ENCODE results near the gene KLHL35. TPM values are rescaled to one million over a fixed set of nuclear protein-coding genes. Genes with fewer than 3 reads are reported as not detected.
A peak's percentile ranks its signal among the peaks of the same experiment; 100 is the strongest.

The KLHL35 gene
- total RNA-seq: 0.68 TPM
- long read RNA-seq, partial matches to known transcripts: 0 of 2 reads
- long read RNA-seq, other reads (novel, unspliced or antisense): 0 of 2 reads

- DNase-seq (ENCODE audit: missing footprints) (no peak), ATAC-seq (no peak)
- intact Hi-C loops (cut with DNase I): no loop called here
Observed at GRCh38 chr11:75432911-75433321, at the start of gene KLHL35. Gene KLHL35, minus strand, starts transcription at chr11:75433203. Its CDS starts 2,574 bp downstream, at chr11:75430629.

GRCh38 chr11:75481922-75482606 is 49.1 kb upstream of the KLHL35 start:
- DNase-seq (ENCODE audit: missing footprints) (peak; percentile 55), ATAC-seq (no peak)
- intact Hi-C loops (cut with DNase I): no loop called here

GRCh38 chr11:75481223-75481921 is 48.4 kb upstream of the KLHL35 start:
- DNase-seq (ENCODE audit: missing footprints) (no peak), ATAC-seq (no peak)
- intact Hi-C loops (cut with DNase I): no loop called here

GRCh38 chr11:75480185-75481175 is 47.5 kb upstream of the KLHL35 start:
- no peak for DNase-seq (ENCODE audit: missing footprints)
- no peak for ATAC-seq
- intact Hi-C loops (cut with DNase I): no loop called here

DNA sequence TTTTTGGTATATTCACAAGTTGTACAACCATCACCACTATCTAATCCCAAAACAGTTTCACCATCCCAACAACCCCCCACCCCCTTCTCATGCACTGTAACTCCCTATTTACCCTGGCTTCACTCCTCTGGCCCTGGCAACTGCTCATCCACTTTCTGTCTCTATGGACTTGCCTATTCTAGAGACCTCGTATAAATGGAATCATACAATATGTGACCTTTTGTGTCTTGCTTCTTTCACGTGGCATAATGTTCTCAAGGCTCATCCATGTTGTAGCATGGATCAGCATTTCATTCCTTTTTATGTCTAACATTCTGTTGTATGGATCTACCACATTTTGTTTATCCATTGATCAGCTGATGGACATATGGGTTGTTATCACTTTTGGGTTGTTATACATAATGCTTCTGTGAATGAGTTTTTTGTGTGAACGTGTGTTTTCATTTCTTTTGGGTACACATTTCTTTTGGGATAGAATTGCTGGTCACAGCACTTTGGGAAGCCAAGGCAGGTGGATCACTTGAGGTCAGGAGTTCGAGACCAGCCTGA is 46.7 kb upstream of the KLHL35 start:
- no peak for ATAC-seq
- intact Hi-C loops (cut with DNase I): no loop called here
- DNase-seq (ENCODE audit: missing footprints): no peak

- DNase-seq (ENCODE audit: missing footprints) (no peak), ATAC-seq (no peak)
- intact Hi-C loops (cut with DNase I): no loop called here
Observed at GRCh38 chr11:75478783-75479596, 46.0 kb upstream of the KLHL35 start.

DNA sequence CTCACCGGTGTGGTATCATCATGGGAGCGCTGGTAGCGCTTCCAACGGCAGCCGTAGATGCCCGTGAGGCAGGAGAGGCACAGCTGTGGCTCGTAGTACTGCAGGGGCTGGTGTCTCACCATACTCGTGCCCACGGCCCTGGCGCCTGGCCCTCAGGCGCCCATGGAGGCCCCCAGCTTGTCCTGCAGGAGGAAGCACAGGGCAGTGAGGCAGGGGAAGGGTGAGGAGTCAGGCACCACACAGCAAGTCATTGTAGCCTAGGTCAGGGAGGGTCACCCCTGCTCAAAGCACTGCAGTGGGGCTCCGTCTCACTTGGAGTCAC is 44.6 kb upstream of the KLHL35 start:
- intact Hi-C loops (cut with DNase I): loop anchor here (1.0 kb wide), 1 partner anchor 48 kb away; the partner anchor contains the start of gene GDPD5
- DNase-seq (ENCODE audit: missing footprints) (no peak), ATAC-seq (no peak)

DNA sequence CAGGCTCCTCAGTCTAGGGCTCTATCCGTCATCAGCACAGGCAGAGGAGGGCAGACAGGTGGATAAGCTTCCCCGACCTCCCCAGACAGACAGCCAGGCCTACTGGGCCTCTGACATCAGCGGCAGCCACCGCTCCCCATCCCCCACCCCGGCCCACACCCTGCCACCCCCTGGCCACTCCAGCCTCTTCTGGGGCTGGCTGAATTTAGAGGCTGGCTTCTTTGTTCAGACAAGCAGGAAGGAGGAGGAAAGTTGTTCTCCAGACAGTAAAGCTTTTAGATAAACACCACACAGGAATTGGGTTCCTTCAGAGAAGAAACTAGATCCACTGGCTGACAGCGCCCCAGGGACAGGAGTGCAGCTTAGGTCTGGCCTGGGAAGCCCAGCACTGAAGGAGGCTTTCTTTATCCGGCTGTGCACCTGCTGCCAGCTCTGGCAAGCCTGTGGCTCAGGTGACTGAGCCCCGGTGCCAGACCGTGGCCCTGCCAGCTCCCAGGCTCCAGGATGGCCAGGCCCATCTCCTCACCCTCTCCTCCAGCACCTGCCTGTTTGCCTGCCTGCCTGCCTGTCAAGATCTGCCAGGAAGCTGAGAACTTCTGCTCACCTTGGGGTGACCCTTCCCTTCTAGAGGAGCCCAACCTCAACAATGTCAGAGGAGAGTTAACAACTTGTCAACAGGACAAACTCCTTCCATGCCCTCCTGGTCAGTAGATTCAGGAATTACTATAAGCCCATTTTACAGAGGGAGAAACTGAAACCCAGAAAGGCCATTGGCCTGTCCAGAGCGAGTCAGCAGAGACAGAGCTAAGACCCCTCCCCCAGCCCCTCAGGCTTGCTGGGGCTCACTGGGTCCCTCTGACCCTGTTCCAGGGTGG is 44.0 kb upstream of the KLHL35 start:
- ATAC-seq: peak; percentile 61
- no peak for DNase-seq (ENCODE audit: missing footprints)

GRCh38 chr11:75475767-75476650 is 43.0 kb upstream of the KLHL35 start:
- peak; percentile 57 for ATAC-seq
- intact Hi-C loops (cut with DNase I): no loop called here
- no peak for DNase-seq (ENCODE audit: missing footprints)

More for the DNA sequence above, 44.0 kb upstream of the KLHL35 start:
- intact Hi-C loops (cut with DNase I): loop anchor here (1.0 kb wide), 1 partner anchor 48 kb away; the partner anchor contains the start of gene GDPD5

GRCh38 chr11:75474878-75475766 is 42.1 kb upstream of the KLHL35 start:
- intact Hi-C loops (cut with DNase I): no loop called here
- ATAC-seq: peak; percentile 21
- DNase-seq (ENCODE audit: missing footprints): no peak

- ATAC-seq (no peak), DNase-seq (ENCODE audit: missing footprints) (no peak)
- intact Hi-C loops (cut with DNase I): no loop called here
Observed at GRCh38 chr11:75474240-75474639, 41.2 kb upstream of the KLHL35 start.

- intact Hi-C loops (cut with DNase I): no loop called here
- ATAC-seq: no peak
- no peak for DNase-seq (ENCODE audit: missing footprints)
Observed at GRCh38 chr11:75473684-75474083, 40.7 kb upstream of the KLHL35 start.

DNA sequence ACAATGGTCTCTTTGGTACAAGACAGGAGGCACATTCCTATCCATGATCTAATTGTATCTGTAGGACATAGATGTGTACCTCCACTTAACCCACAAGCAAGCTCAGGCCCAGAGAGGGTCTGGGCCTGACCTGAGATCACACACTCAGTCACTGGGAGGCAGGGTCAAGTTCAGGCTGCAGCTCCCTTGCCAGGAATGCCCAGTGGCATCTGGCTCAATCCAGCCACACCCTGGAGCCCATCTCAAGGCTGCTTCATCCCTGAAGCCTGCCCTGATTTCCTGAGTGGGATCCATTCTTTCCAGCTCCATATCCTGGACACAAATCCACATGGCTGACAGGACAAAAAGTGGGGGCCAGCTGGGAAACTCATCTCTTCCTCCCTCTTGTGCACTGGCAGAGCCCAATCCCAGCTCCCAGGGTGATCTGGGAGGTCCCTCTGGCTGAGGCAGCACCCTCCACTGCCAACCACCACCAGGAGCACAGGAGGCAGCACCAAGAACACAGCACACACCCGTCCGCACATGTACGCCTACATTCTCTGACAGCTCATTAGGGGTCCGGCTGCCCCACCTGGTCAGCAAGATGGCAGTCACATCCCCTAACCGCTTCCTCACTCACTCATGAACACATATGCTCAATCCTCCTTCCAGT is 39.2 kb upstream of the KLHL35 start:
- intact Hi-C loops (cut with DNase I): no loop called here
- ATAC-seq (no peak), DNase-seq (ENCODE audit: missing footprints) (no peak)

- intact Hi-C loops (cut with DNase I): no loop called here
- ATAC-seq: no peak
- no peak for DNase-seq (ENCODE audit: missing footprints)
Observed at GRCh38 chr11:75471176-75471973, 38.4 kb upstream of the KLHL35 start.

All from Right ventricle myocardium inferior (tissue), 1 donor.